Activated CD8-positive, alpha-beta memory T cell treated with anti-CD3 and anti-CD28 coated beads for 1 hour (primary cell): Measurements from ENCODE around the gene PARN.
"Not testable (repeated sequence)": the region's sequence is repeated elsewhere in the genome, so short reads cannot be mapped to it uniquely, and the experiment has no call there.

Experiments used
- DNase-seq, 2 donors: peaks; one replicate each; pipeline ENCODE4 v3.0.0-alpha.2; 2020; ENCODE audit warnings: low read depth in 1 of 2; ENCODE audit errors: extremely low read depth in 1 of 2

PARN gene

DNA sequence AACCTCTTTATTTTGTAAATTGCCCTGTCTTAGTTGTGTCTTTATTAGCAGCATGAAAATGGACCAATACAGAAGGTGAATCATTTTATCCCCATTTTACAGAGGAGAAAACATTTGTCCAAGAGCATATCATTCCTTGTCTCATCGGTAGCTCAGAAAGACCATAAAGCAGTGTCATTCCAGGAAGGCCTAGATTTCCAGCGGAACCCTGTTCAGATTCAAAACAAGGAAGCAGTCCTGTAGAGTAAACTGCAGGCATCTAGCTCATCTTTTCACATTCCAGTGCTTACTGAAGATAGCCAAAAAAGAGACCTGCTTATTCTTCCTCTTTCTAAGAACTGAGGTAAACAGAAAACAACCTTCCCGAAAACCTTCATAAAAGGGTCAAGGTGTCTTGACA is 54.0 kb downstream of the PARN start:
- no peak for DNase-seq

DNA sequence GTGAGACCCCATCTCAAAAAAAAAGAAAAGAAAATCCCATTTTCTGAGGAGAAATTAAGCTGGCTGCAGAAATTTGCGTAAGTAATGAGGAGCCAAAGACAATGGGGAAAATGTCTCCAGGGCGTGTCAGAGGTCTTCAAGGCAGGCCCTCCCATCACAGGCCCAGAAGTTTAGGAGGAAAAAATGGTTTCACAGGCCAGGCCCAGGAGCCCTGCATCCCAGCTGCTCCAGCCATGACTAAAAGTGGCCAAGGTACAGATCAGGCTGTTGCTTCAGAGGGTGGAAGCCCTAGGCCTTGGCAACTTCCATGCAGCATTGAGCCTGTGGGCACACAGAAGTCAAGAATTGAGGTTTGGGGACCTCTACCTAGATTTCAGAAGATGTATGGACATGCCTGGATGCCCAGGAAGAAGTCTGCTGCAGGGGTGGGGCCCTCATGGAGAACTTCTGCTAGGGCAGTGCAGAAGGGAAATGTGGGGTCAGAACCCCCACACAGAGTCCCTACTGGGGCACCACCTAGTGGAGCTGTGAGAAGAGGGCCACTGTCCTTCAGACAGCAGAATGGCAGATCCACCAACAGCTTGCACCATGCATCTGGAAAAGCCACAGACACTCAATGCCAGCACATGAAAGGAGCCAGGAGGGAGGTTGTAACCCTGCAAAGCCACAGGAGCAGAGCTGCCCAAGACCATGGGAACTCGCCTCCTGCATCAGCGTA is 55.2 kb downstream of the PARN start:
- DNase-seq: not testable (repeated sequence)

DNA sequence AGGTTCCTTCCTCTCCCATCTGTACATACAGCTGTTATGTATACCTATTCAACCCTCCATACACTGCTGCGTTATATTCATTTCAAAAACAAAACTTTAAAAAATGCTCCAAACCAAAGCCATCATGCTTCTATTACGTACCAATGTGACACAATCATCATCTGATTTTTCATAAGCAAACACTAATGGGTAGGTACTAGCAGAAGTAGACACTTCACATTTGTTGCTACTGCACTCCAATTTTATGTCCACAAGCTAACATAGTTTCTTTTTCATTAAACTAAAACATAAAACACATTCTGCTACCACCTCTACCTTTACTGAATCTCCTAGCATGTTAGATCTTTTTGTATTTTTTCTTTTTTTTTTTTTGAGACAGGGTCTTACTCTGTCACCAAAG is 57.5 kb downstream of the PARN start:
- DNase-seq: no peak

DNA sequence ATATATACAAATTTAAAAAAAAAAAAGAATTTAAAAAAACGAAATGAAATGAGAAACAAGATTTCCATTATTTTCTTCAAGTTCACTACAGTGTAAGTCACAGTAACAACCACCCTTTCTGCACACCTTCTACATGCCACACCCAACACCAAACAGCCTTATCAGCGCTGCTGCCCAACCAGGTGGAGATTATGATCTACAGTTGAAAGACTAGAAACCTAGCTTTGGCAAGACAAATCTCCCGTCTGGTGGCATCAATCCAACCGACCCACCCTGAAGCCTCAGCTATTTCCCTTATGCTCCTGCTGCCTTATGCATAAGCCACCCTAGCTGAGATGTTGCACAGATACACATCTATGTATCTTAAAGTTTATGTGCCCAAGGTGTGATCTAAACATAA is 60.8 kb downstream of the PARN start:
- no peak for DNase-seq

DNA sequence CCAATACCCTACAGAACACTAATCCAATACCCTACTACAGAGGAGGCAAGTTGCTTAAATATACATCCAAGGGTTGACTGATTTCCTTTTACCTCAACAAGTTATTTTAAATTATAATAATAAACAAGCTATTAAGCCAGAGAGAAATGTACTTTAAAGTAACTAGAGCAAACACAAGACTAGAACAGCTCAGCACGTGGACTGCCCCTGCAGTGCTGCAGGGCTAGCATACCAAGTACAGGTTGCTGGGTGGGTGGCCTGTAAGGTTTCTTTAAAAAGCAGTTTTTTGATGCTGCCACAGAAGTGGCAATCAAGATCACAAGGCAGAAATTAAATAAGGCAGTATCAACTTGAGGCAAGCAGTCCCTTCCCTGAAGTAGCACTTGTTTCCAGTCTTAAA is 63.5 kb downstream of the PARN start:
- DNase-seq: no peak

DNA sequence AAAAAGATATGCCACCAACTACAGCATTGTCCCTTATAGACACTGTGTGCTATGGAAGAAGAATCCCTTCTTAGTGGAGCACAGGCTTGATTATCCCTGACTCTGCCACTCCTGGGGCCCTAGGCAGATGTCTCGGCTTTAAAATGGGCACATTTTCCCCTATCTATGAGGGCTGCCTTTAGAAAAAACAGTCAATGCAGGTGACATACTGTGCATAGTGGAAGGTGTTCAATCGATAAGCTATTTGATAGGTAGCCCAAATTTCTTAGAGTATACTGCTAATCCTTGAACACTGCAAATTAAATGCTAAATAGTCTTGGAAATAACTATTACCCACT is 64.4 kb downstream of the PARN start:
- DNase-seq: no peak

DNA sequence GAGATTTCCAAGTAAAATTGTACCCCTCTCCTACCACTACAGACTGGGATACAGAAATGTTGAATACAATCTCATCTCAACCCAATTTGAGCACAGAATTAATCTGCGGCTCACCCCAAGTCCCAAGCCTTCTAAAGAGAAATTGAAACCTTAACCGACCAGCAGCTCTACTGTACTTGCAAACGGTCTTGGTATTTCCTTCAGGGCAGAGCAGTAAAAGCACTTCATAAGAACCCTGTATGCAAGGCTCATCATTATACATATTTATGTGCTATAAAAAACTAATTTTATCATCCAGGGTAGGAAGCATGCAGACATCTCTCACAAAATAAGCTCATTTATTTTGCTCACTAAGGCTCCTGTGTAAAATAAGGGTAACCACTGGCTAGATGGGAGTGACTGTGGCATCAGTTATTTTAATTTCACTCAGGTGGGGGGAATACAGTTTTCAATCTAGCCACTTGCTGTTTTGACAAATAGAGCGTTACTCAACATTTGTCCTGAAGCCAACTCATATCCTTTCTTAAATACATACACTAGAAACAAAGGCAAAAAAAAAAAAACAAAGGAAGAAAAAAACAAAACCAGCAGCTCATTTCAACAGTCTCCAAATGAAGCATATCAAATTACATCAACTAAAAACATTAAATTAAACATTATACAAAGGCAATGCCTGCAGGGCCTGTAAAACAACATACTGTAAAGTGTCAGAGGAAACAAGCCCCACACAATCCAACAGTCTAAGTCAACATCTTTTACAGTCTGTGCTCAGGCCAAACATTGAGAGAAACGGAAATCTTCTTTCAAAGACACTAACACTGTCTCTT is 65.0 kb downstream of the PARN start:
- no peak for DNase-seq

DNA sequence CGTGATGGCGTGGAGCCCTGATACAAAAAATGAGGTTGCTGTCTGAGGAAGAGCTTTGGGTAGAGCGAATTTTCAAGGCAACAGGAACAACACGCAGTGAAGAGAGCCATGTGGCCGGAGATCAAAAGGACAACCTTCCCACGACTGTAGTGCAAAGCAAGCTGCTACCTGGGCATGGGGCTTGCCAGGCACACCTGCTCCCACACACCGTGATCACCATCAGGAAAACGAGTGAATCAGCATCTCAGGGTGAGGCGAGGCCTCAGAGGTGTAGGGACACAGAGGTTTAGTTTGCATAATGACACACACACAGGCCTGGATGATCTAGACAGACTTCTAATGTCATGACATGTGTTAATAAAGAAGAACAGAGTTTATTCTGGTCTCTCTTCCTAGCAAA is 65.7 kb downstream of the PARN start:
- DNase-seq: no peak

DNA sequence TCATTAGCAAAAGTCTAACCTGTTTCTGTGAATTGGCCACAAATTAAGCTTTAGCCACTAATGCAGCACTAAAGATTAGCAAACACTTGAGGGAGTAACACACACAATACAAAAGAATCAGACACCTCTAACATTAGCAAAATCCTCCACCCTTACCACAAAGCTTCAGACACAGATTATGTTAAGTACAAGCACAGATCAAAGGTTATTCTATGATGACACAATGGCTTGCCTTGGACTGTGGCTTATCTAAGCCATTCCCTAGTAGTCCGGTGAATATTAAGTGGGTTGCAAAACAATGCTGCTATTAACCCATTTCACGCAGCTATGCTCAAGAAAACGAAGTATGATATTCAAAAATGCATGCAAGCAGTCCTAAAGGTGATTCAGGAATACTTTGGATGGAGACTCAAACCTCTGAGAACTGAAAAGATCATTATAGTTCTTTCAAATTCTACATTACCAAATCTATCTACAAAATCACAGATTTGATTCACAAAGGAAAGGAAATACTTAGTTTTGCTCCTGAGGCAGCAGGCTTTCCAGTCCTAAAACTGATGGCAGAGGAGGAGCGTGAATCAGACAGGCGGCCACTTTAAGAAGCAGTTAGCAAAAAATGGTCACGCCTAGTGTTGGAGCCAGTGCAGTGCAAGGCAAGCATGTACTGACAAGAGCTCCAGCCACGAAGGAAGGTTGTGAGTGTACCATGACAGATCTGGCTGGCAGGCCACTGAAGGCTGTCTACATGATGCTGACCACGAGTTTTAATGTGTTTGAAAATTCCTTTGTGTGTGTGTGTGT is 67.2 kb downstream of the PARN start:
- no peak for DNase-seq

DNA sequence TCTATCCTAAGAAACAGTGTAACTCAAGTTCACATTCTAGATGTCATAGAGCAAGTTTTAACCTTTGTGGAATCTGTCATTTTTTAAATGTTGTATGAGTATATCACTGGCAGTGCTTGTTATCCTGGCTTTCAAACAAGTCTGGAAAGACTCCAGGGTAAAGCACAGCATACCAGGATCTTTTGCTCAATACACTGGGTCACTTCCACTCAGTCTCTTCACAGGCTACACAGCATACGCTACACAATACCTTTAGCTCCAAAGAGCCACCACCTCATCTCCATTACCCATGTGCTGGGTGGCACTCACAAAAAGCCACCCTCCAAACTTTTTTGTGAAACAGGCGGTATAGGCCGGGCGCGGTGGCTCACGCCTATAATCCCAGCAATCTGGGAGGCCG is 69.5 kb downstream of the PARN start:
- no peak for DNase-seq

DNA sequence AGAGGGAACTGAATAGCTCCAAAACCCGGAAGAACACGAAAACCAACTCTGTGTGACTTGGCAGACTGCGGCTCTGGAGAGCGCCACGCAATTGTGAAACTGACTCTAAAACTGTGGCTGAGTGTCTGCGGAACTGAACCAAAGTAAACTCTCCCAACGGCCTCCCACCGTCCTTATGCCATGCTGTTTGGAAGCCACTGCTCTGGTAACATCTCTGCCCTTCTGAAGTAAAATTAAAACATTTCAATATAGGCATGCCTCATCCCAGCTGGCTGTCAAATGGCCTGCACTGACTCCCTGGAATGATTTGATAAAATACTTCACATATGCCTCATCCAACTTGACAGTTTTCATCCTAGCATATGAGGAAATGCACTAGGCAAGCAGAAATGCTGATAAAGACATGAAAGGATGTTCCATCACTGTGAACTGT is 70.2 kb downstream of the PARN start:
- DNase-seq: no peak

DNA sequence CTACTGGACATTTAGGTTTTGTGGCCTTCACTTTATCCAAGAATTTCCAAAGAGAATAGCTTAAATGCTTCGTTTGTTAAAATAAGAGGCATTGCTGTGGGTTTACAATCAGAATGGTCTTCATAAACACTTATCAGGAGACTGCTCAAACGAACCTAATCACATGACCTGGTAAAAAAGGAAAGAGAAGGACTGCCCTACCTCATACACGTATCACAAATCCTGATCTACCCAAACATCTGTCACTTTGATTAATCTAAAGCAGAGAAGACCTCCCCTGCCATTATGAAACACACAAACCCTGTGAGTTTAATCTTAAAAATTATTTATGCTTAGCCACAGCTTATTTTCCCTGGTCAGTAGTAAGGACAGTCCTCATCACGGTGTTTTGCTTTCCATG is 76.6 kb downstream of the PARN start:
- no peak for DNase-seq

DNA sequence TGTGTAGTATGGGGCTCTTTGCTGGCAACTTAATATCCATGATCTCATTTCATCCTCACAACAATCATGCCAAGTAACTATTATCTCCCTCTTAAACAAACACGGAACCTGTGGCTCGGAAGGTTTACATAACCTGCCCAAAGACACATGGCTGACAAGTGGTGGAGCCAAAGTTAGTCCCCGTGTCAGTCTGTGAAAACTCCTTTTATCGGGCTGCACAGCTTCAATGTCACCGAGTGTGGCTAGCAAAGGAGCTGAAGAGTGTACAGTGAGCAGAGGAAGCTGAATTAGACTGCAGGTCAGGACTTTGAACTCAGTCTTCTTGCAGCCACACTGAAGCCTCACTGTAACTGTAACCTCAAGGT is 80.3 kb downstream of the PARN start:
- no peak for DNase-seq

DNA sequence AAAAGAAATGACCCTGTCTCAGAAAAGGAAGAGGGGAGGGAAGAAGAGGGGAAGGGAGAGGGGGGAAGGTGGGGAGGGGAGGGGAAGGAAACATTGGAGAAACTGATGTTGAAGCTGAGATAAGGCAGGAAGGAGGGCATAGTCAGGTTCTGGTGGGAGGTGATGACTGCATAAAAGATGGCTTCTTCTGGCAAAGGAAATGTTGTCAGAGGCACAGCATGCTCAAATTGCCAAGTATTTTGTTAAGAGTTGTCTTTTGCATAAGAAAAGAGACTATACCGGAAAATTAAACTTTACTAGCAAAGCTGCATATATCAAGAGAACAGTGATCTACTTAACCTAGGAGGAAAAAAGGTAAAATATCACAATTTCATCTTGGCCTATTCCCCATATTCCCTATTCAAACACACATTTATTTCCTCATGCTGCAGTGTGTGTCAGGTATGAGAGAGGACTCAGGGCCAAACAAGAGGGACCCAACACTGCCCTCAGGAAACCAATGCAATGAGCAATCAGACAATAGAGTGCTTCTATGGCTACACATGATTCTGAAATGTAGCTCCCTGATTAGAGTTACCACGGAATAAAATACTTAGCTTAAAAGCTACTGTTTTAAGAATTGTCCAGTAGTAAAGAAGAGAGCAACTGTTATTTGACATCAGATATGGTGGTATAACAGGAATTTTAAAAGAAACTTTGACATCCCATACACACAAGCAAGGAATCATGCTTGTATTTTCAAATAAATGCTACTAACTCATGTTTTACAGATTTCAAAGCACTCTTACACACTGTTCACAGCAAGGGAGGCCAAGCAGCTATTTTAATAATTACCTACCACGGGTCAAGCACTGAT is 80.9 kb downstream of the PARN start:
- no peak for DNase-seq

DNA sequence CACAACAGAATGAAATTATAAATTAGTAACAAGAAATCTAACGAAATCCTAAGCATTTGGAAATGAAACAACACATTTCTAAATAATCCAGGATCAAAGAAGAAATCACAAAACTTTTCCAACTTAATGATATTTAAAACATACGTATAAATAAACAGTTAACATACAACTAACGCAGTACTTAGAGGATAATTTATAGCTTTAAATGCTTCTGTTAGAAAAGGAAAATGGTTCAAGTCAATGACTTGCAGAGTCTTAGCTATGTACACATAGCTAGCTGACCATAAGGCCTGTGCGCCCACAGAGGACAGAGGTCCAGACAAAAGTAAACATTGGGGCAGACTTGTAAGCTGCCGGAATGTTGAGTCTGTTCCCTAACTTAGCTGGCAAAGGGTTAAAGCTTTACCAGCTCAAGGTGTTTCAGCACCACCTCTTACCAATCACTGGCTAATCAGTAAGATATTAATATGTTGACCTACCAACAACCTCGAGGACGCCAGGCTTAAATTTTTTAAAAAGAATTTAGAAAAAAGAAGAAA is 84.6 kb downstream of the PARN start:
- DNase-seq: no peak

DNA sequence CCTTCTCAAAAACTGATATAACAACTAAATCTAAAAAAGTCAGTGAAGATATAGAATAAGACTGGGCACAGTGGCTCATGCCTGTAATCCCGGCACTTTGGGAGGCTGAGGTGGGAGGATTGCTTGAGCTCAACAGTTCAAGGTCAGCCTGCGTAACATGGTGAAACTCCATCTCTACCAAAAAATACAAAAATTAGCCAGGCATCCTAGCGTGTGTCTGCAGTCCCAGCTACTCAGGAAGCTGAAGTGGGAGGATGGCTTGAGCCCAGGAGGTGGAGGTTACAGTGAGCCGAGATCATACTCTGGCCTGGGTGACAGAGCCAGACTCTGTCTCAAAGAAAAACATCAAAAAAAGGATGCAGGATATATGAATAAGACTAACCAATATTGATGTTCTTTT is 85.2 kb downstream of the PARN start:
- DNase-seq: not testable (repeated sequence)

DNA sequence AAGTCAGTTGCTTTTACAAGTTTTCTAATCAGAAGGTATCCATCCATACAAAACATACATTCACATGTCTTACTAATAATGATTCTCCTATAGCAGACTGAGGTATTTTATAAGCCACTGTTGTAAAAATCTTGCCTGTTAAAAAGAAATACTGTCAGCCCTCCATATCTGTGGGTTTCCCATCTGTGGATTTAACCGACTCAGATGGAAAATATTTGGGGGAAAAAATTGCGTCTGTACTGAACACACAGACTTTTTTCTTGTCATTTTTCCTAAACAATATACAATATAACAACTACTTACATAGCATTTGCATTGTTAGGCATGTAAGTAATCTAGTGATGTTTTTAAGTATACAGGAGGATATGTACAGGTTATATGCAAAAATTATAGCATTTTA is 90.4 kb downstream of the PARN start:
- DNase-seq: no peak

DNA sequence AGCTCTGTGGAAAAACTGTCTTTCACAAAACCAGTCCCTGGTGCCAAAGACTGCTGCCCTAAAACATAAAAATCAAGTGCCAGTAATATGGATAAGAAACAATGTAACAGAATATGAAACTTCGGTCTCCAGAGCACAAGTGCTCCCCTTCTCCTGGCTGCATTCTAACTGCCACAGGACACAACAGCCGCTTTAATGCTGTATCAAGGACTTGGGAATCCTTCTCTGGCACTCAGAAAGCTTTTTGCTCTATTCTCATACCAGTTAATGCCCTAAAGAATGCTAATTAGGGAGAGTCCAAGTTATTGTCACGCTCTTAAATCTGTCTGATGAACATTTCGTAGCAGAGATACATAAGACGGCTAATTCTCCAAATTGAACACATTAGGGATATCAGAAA is 90.9 kb downstream of the PARN start:
- DNase-seq: no peak

DNA sequence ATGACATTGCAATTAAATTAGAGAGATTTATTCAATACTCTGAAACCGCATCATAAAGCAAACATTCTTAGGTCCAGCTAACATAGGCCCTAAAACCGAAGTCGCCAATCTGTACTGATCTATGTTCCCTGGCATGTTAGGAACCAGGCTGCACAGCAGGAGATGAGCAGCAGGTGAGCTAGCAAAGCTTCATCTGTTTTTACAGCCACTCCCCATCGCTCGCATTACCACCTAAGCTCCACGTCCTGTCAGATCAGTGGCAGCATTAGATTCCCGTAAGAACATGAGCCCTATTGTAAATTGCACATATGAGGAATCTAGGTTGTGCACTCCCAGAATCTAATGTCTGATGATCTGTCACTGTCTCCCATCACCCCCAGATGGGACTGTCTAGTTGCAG is 91.5 kb downstream of the PARN start:
- no peak for DNase-seq

DNA sequence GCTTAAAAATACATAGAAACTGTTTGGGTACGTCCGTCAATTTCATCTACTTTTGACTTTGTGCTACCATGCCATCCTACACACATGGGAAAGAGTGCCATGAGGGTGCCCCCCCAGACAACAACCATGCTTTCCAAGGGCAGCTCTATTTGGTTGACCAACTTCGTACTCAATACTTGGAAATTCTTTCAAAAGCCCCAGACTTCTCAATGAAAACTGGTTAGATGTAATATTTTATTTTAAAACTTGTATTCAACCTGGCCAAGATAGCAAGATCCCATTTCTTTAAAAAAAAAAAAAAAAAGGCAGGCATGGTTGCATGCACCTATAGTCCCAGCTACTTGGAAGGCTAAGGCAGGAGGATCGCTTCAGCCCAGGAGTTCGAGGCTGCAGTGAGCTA is 98.4 kb downstream of the PARN start:
- DNase-seq: no peak

DNA sequence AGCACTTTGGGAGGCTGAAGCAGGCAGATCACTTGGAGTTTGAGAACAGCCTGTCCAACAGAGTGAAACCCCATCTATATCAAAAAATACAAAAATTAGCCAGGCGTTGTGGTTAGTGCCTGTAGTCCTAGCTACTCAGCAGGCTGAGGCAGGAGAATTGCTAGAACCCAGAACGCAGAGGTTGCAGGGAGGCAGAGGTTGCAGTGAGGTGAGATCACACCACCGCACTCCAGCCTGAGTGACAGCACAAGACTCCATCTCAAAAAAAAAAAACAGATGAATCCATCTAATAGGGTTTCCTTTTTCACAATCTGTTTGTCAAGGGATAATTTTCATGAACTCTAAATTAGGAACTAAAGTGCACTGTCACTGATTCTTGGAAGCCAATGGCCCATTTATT is 99.0 kb downstream of the PARN start:
- no peak for DNase-seq
